Activated T-cell treated with anti-CD3 and anti-CD28 coated beads, Interleukin-2, amount 50 U/mL, for 72 hours (primary cell): ENCODE results near the gene TM9SF4. TPM values are rescaled to one million over a fixed set of nuclear protein-coding genes. Genes with fewer than 3 reads are reported as not detected.

ENCODE experiments used
- ATAC-seq, 2 donors: fragments of 150-1000 bp; cut with Tn5 transposase; replicated peaks in 1 of 2; 2 replicates each; pipeline ENCODE4 v1.10.0; 2021; ENCODE audit warnings: moderate library complexity in 2 of 2, mild to moderate bottlenecking in 1 of 2
- DNase-seq, 2 donors: peaks; one replicate each; pipeline ENCODE4 v3.0.0; 2021 to 2022; ENCODE audit warnings: mixed read lengths in 1 of 2
- H3K27ac Mint-ChIP-seq: one replicate; pipeline ENCODE4 v1.8.0; 2022; ENCODE audit warnings: mild to moderate bottlenecking, moderate library complexity, mixed read lengths
- H3K27me3 Mint-ChIP-seq: one replicate; pipeline ENCODE4 v1.8.0; 2022; ENCODE audit warnings: low read depth, mixed read lengths
- H3K36me3 Mint-ChIP-seq, 2 donors: one replicate each; pipeline ENCODE4 v1.8.0; 2022; ENCODE audit warnings: mixed read lengths in 2 of 2, mild to moderate bottlenecking in 1 of 2; ENCODE audit not compliant: insufficient read depth in 2 of 2
- H3K4me1 Mint-ChIP-seq: one replicate; pipeline ENCODE4 v1.8.0; 2022; ENCODE audit warnings: low read depth, mixed read lengths
- H3K4me3 Mint-ChIP-seq, 2 donors: one replicate each; pipeline ENCODE4 v1.8.0; 2022; ENCODE audit warnings: mild to moderate bottlenecking in 2 of 2, mixed read lengths in 2 of 2, moderate library complexity in 2 of 2
- H3K9me3 Mint-ChIP-seq, 2 donors: one replicate each; pipeline ENCODE4 v1.8.0; 2022; ENCODE audit warnings: mixed read lengths in 2 of 2
- total RNA-seq, 2 donors: library from RNA; stranded (reverse); gene quantifications; one replicate each; pipeline ENCODE4 v1.2.3, GENCODE V29; 2022

The TM9SF4 gene
- total RNA-seq, 2 donors from 2014 or later, result 42.9 to 56.7 TPM

- H3K27me3 Mint-ChIP-seq, result no peaks in the 10 kb centered on the region
- no peaks in the 10 kb centered on the region for H3K4me1 Mint-ChIP-seq
- no peaks in the 10 kb centered on the region for H3K36me3 Mint-ChIP-seq
- H3K27ac Mint-ChIP-seq, result no peak overlapping the region
- DNase-seq (no peak), ATAC-seq (no peak)
- H3K9me3 Mint-ChIP-seq, result no peaks in the 10 kb centered on the region
- H3K4me3 Mint-ChIP-seq, result no peak overlapping the region
These were observed 31.2 kb upstream of the TM9SF4 start for GRCh38 chr20:32078322-32078721.

- no peak for DNase-seq
- Mint-ChIP-seq H3K4me1 (no peaks in the 10 kb centered on the region), H3K27me3 (no peaks in the 10 kb centered on the region), H3K27ac (no peak overlapping the region), H3K4me3 (no peak overlapping the region), H3K36me3 (no peaks in the 10 kb centered on the region), H3K9me3 (no peaks in the 10 kb centered on the region)
- no peak for ATAC-seq
These were observed 30.7 kb upstream of the TM9SF4 start for GRCh38 chr20:32078791-32079190.

DNA sequence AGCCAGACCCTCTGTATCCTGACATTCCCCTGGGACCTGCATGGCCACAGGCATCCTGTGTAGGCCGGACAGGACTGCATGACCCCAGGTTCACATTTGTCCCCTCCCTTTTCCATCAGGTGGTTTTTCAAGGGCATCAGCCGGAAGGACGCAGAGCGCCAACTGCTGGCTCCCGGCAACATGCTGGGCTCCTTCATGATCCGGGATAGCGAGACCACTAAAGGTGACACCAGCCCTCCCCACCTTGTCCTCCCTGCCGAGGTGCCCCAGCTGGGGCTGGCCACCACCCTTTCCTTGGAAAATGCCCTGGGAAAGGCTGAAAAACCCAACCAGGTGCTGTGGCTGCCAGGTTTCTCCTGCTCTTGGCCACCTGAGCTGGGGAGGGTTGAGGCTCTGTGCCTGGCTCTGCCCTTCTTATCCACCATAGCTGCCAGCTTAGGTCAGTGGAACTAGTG, 29.8 kb upstream of the TM9SF4 start:
- H3K27ac Mint-ChIP-seq, result no peak overlapping the region
- H3K4me3 Mint-ChIP-seq, result no peak overlapping the region
- ATAC-seq (no peak), DNase-seq (no peak)
- no peaks in the 10 kb centered on the region for H3K4me1 Mint-ChIP-seq
- H3K27me3 Mint-ChIP-seq, result no peaks in the 10 kb centered on the region
- no peaks in the 10 kb centered on the region for H3K9me3 Mint-ChIP-seq
- H3K36me3 Mint-ChIP-seq, result no peaks in the 10 kb centered on the region

GRCh38 chr20:32080783-32081182, 28.7 kb upstream of the TM9SF4 start:
- Mint-ChIP-seq H3K27me3 (no peaks in the 10 kb centered on the region), H3K27ac (no peak overlapping the region), H3K36me3 (no peaks in the 10 kb centered on the region), H3K4me1 (no peaks in the 10 kb centered on the region), H3K4me3 (no peak overlapping the region), H3K9me3 (no peaks in the 10 kb centered on the region)
- ATAC-seq (no peak), DNase-seq (no peak)

DNA sequence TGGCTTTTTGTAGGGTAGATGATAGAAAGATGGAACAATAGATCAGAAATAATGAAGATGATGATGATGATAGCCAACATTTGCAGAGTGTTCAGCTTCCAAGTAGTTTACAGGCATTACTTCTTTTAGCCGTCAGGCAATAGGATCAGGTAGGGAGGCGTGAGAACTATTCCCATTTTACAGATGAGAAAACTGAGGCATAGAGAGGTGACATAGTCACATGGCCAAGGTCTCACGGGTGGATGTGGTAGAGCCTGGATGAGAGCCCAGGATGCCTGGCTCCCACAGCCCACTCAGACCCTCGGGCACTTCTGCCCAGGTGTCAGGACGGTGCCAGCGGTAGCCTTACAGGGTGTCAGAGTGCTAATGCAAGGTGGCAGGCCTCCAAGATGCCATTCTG, 26.0 kb upstream of the TM9SF4 start:
- H3K27me3 Mint-ChIP-seq, result no peaks in the 10 kb centered on the region
- ATAC-seq, result no peak
- no peak overlapping the region for H3K4me3 Mint-ChIP-seq
- DNase-seq, result no peak
- no peaks in the 10 kb centered on the region for H3K9me3 Mint-ChIP-seq
- no peaks in the 10 kb centered on the region for H3K4me1 Mint-ChIP-seq
- H3K36me3 Mint-ChIP-seq, result no peaks in the 10 kb centered on the region
- H3K27ac Mint-ChIP-seq, result no peak overlapping the region

- H3K27ac Mint-ChIP-seq, result no peak overlapping the region
- no peak overlapping the region for H3K4me3 Mint-ChIP-seq
- ATAC-seq, result no peak
- no peak for DNase-seq
- H3K27me3 Mint-ChIP-seq, result no peaks in the 10 kb centered on the region
- no peaks in the 10 kb centered on the region for H3K36me3 Mint-ChIP-seq
- no peaks in the 10 kb centered on the region for H3K9me3 Mint-ChIP-seq
- peaks cover 6% of the 10 kb centered on the region for H3K4me1 Mint-ChIP-seq
These were observed 22.4 kb upstream of the TM9SF4 start for GRCh38 chr20:32087070-32087469.

DNA sequence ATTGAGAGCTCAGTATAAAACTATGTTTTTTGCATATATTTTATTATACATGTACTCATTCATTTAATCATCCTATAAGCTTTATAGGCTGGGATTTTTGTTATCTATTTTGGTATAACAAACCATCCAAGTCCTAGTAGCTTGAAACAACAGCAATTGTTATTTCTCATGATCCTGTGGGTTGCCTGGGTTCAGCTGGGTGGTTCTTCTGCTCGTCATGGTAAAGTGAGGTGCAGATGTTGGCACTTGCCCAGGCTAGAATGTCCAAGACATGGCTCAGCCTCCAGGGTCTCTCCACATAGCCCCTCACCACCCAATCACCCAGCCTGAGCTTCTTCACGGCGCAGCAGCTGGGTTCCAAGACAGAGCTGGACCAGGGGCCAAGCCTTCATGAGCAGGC, 20.8 kb upstream of the TM9SF4 start:
- Mint-ChIP-seq H3K36me3 (no peaks in the 10 kb centered on the region), H3K4me3 (no peak overlapping the region), H3K27me3 (peaks cover 11% of the 10 kb centered on the region), H3K4me1 (peaks cover 14% of the 10 kb centered on the region), H3K27ac (no peak overlapping the region), H3K9me3 (no peaks in the 10 kb centered on the region)
- ATAC-seq, result no peak
- no peak for DNase-seq

DNA sequence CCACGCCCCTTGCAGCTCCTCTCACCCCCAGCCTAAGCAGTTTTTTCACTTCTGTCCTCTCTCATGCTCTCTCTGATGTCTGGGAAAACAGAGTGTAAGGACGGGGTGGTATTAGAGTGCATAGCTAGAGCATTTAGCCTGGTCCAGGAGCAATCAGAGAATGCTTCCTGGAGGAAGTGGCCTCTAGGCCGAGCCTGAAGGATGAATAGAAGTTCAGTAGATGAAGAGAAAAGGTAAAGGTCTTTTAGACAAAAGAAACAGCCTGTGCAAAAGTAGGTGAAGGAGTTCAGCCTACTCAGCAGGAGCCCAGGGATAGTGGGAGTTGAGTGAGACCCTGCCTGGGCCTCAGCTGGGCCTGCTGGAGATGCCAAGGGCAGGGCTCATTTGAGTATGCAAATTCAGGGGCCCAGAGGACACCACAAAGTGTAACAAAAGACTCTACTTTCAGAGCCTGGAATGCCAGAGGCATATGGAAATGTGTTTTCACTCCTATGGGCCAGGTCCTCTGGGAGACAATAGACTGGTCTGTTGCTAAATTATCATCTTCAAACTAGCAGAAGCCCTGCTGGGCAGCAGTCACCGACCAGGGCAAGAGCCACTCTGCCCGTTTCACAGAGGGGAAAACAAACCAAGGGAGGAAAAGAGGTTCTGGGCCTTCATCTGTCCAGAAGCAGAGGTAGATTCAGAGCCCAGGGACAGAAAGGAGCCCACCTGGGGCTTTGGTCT, 19.7 kb upstream of the TM9SF4 start:
- H3K27ac Mint-ChIP-seq, result no peak overlapping the region
- no peaks in the 10 kb centered on the region for H3K9me3 Mint-ChIP-seq
- peaks cover 19% of the 10 kb centered on the region for H3K4me1 Mint-ChIP-seq
- no peak overlapping the region for H3K4me3 Mint-ChIP-seq
- no peak for DNase-seq
- no peaks in the 10 kb centered on the region for H3K36me3 Mint-ChIP-seq
- peaks cover 19% of the 10 kb centered on the region for H3K27me3 Mint-ChIP-seq
- no peak for ATAC-seq

DNA sequence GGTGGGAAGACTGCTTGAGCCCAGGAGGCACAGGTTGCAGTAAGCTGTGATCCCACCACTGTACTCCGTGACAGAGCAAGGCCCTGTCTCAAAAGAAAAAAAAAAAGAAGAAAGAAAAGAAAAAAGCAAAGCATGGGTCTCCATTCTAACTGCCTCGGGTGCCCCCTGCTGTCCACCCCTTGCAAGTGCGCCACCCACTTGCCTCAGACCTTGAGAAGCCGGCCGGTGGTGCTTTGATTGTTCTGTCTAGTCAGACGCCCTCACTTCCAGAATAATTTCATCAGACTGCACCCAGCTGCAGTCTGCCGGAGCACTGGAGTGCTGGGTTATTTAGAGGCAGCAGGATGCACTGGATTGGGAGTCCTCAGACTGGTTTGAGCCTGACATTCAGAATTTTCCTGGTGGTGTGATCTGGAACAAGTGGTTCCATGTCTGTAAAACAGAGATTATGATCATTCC, 17.6 kb upstream of the TM9SF4 start:
- ATAC-seq, result peak; percentile 72 to 80
- H3K9me3 Mint-ChIP-seq, result no peaks in the 10 kb centered on the region
- no peak overlapping the region for H3K27ac Mint-ChIP-seq
- H3K4me3 Mint-ChIP-seq, result no peak overlapping the region
- no peaks in the 10 kb centered on the region for H3K36me3 Mint-ChIP-seq
- peak; percentile 78 to 79 for DNase-seq
- peaks cover 19% of the 10 kb centered on the region for H3K27me3 Mint-ChIP-seq
- peaks cover 19% of the 10 kb centered on the region for H3K4me1 Mint-ChIP-seq

- Mint-ChIP-seq H3K4me1 (peaks cover 5% of the 10 kb centered on the region), H3K27me3 (peaks cover 45% of the 10 kb centered on the region), H3K4me3 (no peak overlapping the region), H3K9me3 (no peaks in the 10 kb centered on the region), H3K27ac (no peak overlapping the region), H3K36me3 (no peaks in the 10 kb centered on the region)
- DNase-seq (no peak), ATAC-seq (no peak)
These were observed 10.7 kb upstream of the TM9SF4 start for GRCh38 chr20:32098786-32099185.

DNA sequence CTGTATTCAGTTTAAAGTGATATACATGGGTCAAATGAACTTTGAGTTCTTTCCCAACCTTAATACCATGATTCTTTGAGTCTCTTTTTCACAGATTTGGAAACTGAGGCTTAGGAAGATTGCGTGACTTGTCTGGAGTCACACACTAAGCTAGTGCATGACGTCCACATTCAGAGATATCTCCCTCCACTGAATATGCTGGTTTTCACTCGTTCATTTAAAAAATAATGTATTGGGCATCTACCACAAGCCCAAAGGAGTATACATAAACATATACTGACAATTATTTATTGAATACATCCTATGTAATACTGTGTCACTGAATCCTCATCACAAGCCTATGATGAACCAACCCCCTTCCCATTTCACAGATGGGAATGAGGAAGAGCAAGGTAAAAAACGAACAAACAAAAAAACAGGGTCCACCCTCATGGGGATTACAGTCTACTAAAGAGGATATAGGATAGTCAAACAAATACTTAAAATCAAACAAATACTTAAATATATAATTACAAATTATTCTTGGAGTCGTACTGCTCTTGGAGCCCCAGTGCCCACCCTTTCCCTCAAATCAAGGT, 611 bp upstream of the TM9SF4 start:
- Mint-ChIP-seq H3K27me3 (peaks cover 11% of the 10 kb centered on the region), H3K27ac (no peak overlapping the region), H3K4me3 (peak overlapping the region; percentile 85 to 99), H3K36me3 (peaks cover 2 to 5% of the 10 kb centered on the region in 2 donors), H3K4me1 (peaks cover 39% of the 10 kb centered on the region), H3K9me3 (no peaks in the 10 kb centered on the region)
- DNase-seq (no peak), ATAC-seq (no peak)

GRCh38 chr20:32110173-32110704, 725 bp downstream of the TM9SF4 start:
- H3K27ac Mint-ChIP-seq, result peak overlapping the region; percentile 99

GRCh38 chr20:32110727-32111126, 1.2 kb downstream of the TM9SF4 start:
- H3K27ac Mint-ChIP-seq, result peak overlapping the region; percentile 99
- ATAC-seq (no peak), DNase-seq (no peak)
- peaks cover 6% of the 10 kb centered on the region for H3K27me3 Mint-ChIP-seq
- peak overlapping the region; percentile 85 to 99 for H3K4me3 Mint-ChIP-seq
- H3K9me3 Mint-ChIP-seq, result no peaks in the 10 kb centered on the region
- peaks cover 6 to 8% of the 10 kb centered on the region in 2 donors for H3K36me3 Mint-ChIP-seq
- peaks cover 48% of the 10 kb centered on the region for H3K4me1 Mint-ChIP-seq

More at GRCh38 chr20:32110173-32110704, 725 bp downstream of the TM9SF4 start:
- H3K27me3 Mint-ChIP-seq, result peaks cover 6% of the 10 kb centered on the region
- peak overlapping the region; percentile 85 to 99 for H3K4me3 Mint-ChIP-seq
- no peak for DNase-seq
- no peaks in the 10 kb centered on the region for H3K9me3 Mint-ChIP-seq
- no peak for ATAC-seq
- H3K4me1 Mint-ChIP-seq, result peaks cover 48% of the 10 kb centered on the region
- peaks cover 4 to 8% of the 10 kb centered on the region in 2 donors for H3K36me3 Mint-ChIP-seq
